RPMI8226 (cell line): Measurements from ENCODE around the gene NOVA1.

Experiments used
- DNase-seq: peaks from one replicate; pipeline ENCODE4 v3.0.0-alpha.2; 2015

NOVA1 gene

GRCh38 chr14:26443654-26444053 is 154.2 kb downstream of the NOVA1 start:
- DNase-seq = no peak

- DNase-seq = no peak
Observed at GRCh38 chr14:26429205-26429604, 168.6 kb downstream of the NOVA1 start.

- no peak for DNase-seq
Observed at GRCh38 chr14:26427097-26427496, 170.7 kb downstream of the NOVA1 start.

GRCh38 chr14:26424537-26424936 is 173.3 kb downstream of the NOVA1 start:
- no peak for DNase-seq

- no peak for DNase-seq
Observed at GRCh38 chr14:26415618-26416123, 182.2 kb downstream of the NOVA1 start.

- no peak for DNase-seq
Observed at GRCh38 chr14:26414926-26415325, 182.9 kb downstream of the NOVA1 start.

- no peak for DNase-seq
Observed at GRCh38 chr14:26414103-26414502, 183.7 kb downstream of the NOVA1 start.

GRCh38 chr14:26412421-26412820 is 185.4 kb downstream of the NOVA1 start:
- no peak for DNase-seq

GRCh38 chr14:26410189-26410685 is 187.6 kb downstream of the NOVA1 start:
- DNase-seq = no peak

GRCh38 chr14:26404927-26405326 is 192.9 kb downstream of the NOVA1 start:
- no peak for DNase-seq

- DNase-seq = no peak
Observed at GRCh38 chr14:26403760-26404159, 194.1 kb downstream of the NOVA1 start.

GRCh38 chr14:26402126-26402525 is 195.7 kb downstream of the NOVA1 start:
- DNase-seq = no peak

GRCh38 chr14:26401179-26401968 is 196.5 kb downstream of the NOVA1 start:
- no peak for DNase-seq

GRCh38 chr14:26400373-26400772 is 197.5 kb downstream of the NOVA1 start:
- no peak for DNase-seq

- no peak for DNase-seq
Observed at GRCh38 chr14:26398616-26399015, 199.2 kb downstream of the NOVA1 start.
